Jurkat, Clone E6-1 (cell line): ENCODE measurements around the gene DUSP18.
"Not testable (repeated sequence)": the region's sequence is repeated elsewhere in the genome, so short reads cannot be mapped to it uniquely, and the experiment has no call there.

ENCODE experiments used
- DNase-seq: peaks from one replicate; pipeline ENCODE4 v3.0.0-alpha.2; 2011; ENCODE audit warnings: low read depth, low spot score
- H3K4me3 ChIP-seq: 2 replicates; pipeline ENCODE4 v1.5.1; 2011; ENCODE audit warnings: mild to moderate bottlenecking, low read length, control low read depth, moderate library complexity

DUSP18 gene

GRCh38 chr22:30646518-30647160 is 21.0 kb downstream of the DUSP18 start:
- no peak for DNase-seq

GRCh38 chr22:30643055-30643875 is 24.4 kb downstream of the DUSP18 start:
- no peak for DNase-seq
- no peak overlapping the region for H3K4me3 ChIP-seq

More at GRCh38 chr22:30646518-30647160, 21.0 kb downstream of the DUSP18 start:
- no peak overlapping the region for H3K4me3 ChIP-seq

DNA sequence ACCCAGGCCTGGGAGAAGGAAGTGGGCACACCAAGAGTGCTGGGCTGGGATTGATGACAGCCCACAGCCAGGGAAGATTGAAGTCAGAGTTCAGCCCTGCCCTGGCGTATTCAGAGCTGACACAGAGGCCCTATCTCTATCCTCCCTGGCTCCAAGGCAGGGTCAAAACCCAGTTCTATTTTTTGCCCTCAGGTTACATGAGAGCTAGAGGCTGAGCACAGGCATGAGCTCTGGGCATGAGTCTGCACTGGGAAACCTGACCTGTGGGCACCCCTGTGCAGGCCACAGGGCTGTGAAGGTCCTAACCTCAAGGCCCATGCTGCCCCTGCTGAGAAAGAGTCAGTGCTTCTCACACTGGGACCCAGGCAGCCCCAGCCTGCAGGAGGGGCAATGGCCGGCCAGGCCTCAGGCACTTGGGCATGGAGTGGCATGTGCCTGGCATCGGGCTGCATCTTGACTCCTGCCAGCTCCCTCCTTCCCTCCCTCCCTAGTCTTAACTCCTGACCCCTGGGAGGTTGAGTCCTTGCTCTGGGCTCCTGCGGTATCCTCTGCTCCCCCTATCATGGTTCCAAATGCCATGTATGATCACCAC is 26.7 kb downstream of the DUSP18 start:
- no peak for DNase-seq
- H3K4me3 ChIP-seq = no peak overlapping the region

DNA sequence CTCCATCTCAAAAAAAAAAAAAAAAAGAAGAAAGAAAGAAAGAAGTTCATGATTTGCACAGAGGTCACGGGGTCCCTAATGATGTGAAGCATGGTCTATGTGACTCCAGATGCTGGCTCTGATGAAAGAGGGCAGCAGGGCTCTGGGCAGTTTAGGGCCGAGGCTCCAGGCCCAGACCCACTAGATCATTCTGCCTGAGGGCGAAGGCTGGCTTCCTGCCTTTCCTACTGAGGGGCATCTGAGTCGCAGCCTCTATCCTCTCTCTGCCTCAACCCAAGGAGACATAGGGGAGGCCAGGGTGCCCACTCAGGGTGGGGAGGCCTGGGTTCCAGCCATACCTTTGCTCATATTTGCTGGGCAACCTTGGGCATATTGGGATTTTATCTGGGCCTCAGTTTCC is 27.3 kb downstream of the DUSP18 start:
- no peak overlapping the region for H3K4me3 ChIP-seq
- no peak for DNase-seq

DNA sequence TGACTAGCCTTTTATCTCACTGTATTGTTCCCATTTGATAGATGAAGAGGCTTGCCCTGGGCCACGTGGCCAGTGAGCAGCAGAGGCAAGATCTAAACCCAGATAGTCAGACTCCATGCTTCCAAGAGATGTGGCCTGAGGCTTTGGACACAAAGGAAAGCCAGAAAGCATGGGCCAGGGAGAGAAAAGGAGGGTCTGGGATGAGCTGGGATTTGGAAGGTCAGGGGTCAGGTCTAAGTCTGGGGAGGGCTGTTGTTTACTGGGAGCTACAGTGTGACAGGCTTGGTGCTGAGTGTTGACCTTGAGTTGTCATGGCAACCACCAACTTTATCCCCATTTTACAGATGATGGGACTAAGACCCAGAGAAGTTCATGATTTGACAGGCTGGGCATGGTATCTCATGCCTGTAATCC is 30.0 kb downstream of the DUSP18 start:
- no peak overlapping the region for H3K4me3 ChIP-seq
- DNase-seq = no peak

- DNase-seq = no peak
- peak overlapping the region; percentile 47 for H3K4me3 ChIP-seq
Observed at GRCh38 chr22:30636226-30637077, 31.2 kb downstream of the DUSP18 start.

GRCh38 chr22:30635273-30636225 is 32.1 kb downstream of the DUSP18 start, which contains the start of gene SLC35E4:
Gene SLC35E4 (plus strand): TSS chr22:30635781. CDS start chr22:30636451, 670 bp downstream.
- H3K4me3 ChIP-seq = peak within 1 kb of the TSS; percentile 47
- peak; percentile 71 for DNase-seq

DNA sequence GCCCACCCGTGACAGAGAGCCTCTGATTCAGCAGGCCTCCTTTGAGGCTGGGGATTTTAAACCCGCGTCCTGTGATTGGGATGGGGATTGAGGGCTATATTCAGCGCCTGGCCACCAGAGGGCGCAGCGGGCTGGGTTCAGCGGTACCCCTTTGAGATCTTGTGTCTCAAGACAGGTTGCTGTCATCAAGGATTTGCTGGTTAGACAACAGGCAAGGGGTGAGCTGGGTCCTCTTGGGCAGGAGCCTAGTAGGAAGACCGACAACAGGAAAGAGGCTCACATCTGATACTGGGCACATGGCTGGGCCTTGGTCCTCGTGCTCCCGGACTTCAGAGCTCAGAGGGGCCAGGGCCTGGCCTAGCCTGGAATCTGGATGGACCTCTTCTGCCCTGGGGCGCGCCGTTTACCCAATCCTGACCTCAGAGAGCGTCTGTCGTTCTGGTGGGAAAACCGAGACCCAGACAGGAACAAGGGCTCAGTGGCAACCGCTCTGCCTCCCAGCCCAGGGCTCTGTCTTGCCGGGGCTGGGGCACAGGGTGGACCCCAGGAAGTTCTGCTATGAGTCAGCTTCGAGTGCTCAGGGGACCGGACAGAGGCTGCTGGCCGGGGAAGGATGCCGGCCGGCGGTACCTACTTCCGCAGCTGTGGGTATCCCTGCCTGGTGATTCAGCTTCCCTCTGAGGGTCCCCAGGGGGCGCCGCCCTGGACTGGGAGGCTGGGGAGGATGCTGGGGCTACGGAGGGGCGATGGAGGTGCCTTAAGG is 33.0 kb downstream of the DUSP18 start:
- DNase-seq = peak; percentile 82
- peak overlapping the region; percentile 42 for H3K4me3 ChIP-seq

DNA sequence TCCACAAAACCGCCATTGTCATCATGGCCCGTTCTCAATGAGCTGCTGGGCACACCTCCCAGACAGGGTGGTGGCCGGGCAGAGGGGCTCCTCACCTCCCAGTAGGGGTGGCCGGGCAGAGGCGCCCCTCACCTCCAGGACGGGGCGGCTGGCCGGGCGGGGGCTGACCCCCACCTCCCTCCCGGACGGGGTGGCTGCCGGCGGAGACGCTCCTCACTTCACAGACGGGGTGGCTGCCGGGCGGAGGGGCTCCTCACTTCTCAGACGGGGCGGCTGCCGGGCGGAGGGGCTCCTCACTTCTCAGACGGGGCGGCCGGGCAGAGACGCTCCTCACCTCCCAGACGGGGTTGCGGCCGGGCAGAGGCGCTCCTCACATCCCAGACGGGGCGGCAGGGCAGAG is 36.2 kb downstream of the DUSP18 start:
- DNase-seq = not testable (repeated sequence)

GRCh38 chr22:30628491-30628890 is 39.2 kb downstream of the DUSP18 start:
- no peak for DNase-seq
- no peak overlapping the region for H3K4me3 ChIP-seq

More for the DNA sequence above, 36.2 kb downstream of the DUSP18 start:
- not testable (repeated sequence) for H3K4me3 ChIP-seq

DNA sequence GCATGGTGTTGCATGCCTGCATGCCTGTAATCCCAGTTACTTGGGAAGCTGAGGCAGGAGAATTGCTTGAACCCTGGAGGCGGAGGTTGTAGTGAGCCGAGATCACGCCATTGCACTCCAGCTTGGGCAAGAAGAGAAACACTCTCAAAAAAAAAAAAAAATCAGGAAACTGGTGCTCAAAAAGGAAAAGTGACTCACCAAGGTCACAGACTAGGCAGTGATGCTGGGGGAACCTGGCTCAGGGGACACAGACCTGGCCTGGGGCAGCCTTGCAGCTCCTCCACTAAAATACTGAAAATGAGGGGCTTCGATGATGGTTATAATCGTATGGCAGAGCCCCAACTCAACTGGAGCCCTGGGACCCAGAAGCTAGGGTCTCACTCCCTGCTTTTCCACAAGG is 40.2 kb downstream of the DUSP18 start:
- DNase-seq = no peak
- no peak overlapping the region for H3K4me3 ChIP-seq

GRCh38 chr22:30626413-30626812 is 41.3 kb downstream of the DUSP18 start:
- H3K4me3 ChIP-seq = no peak overlapping the region
- DNase-seq = no peak

GRCh38 chr22:30619909-30620308 is 47.8 kb downstream of the DUSP18 start:
- not testable (repeated sequence) for H3K4me3 ChIP-seq, DNase-seq

- DNase-seq = no peak
- H3K4me3 ChIP-seq = no peak overlapping the region
Observed at GRCh38 chr22:30617819-30618218, 49.9 kb downstream of the DUSP18 start.

- no peak for DNase-seq
- no peak overlapping the region for H3K4me3 ChIP-seq
Observed at GRCh38 chr22:30615543-30615954, 52.1 kb downstream of the DUSP18 start.

- no peak overlapping the region for H3K4me3 ChIP-seq
- no peak for DNase-seq
Observed at GRCh38 chr22:30614879-30615278, 52.8 kb downstream of the DUSP18 start.

GRCh38 chr22:30614268-30614667 is 53.4 kb downstream of the DUSP18 start:
- DNase-seq = no peak
- no peak overlapping the region for H3K4me3 ChIP-seq
